Testis (tissue), 2 donors: ENCODE measurements around the gene ZNF512.

ENCODE experiments used
- POLR2A ChIP-seq: fragments of 450-650 bp; IDR thresholded peaks from one replicate; pipeline ENCODE4 v1.6.1; 2017; ENCODE audit warnings: antibody characterized with exemption, mild to moderate bottlenecking, moderate library complexity
- TF ChIP-seq, protein P1 (sequence below), 3 experiments: fragments of 450-650 bp in 2 of 3; fragments of 200-600 bp in 1 of 3; sonication (generic) in 1 of 3; IDR thresholded peaks; one replicate each; pipeline ENCODE4 v1.5.1; 2016 to 2019; ENCODE audit warnings: antibody characterized with exemption in 3 of 3, mild to moderate bottlenecking in 2 of 3, moderate library complexity in 1 of 3

DNA sequence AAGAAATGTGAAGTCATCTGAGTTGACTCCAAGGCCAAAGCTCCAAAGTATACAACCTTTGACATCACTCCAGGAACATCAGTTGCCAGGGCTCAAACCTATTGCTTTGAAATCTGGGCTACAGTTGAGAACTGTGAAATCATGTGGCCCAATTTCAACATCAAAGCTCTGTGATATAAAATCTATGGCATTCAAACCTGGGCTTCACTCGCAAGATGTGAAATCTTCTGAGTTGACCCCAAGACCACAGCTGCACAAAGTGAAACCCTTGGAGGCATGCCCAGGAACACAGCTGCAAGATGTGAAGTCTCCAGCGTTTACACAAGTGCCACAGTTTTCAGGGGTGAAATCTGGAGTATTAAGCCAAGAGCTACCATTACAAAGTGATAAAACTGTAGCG, 9.4 kb upstream of the ZNF512 start:
- TF ChIP-seq, protein P1, sequence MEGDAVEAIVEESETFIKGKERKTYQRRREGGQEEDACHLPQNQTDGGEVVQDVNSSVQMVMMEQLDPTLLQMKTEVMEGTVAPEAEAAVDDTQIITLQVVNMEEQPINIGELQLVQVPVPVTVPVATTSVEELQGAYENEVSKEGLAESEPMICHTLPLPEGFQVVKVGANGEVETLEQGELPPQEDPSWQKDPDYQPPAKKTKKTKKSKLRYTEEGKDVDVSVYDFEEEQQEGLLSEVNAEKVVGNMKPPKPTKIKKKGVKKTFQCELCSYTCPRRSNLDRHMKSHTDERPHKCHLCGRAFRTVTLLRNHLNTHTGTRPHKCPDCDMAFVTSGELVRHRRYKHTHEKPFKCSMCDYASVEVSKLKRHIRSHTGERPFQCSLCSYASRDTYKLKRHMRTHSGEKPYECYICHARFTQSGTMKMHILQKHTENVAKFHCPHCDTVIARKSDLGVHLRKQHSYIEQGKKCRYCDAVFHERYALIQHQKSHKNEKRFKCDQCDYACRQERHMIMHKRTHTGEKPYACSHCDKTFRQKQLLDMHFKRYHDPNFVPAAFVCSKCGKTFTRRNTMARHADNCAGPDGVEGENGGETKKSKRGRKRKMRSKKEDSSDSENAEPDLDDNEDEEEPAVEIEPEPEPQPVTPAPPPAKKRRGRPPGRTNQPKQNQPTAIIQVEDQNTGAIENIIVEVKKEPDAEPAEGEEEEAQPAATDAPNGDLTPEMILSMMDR (IDR thresholded peaks at IDR 0.05), result no peak
- TF ChIP-seq POLR2A, result no peak
